HG03039 (cell line): ENCODE results near the gene ZNF213.

Experiments
- ATAC-seq: cut with Tn5 transposase; IDR thresholded peaks from one replicate; pipeline ENCODE4 v1.9.1; 2021; ENCODE audit warnings: mild to moderate bottlenecking, moderate library complexity; ENCODE audit not compliant: unreplicated experiment

ZNF213 gene

GRCh38 chr16:3099732-3100499, 34.9 kb upstream of the ZNF213 start:
- ATAC-seq, result peak; percentile 52

- ATAC-seq, result no peak
Observed at GRCh38 chr16:3101018-3101840, 33.6 kb upstream of the ZNF213 start.

- no peak for ATAC-seq
Observed at GRCh38 chr16:3101841-3102470, 32.9 kb upstream of the ZNF213 start.

GRCh38 chr16:3106205-3106928, 28.5 kb upstream of the ZNF213 start:
- ATAC-seq, result peak; percentile 78

GRCh38 chr16:3112058-3112880, 22.6 kb upstream of the ZNF213 start, which contains the start of gene ZNF205:
TSS of gene ZNF205 (plus strand) at chr16:3112586. CDS start at chr16:3113431, 845 bp downstream.
- ATAC-seq, result no peak

GRCh38 chr16:3112881-3113574, 21.8 kb upstream of the ZNF213 start:
- ATAC-seq, result no peak

- ATAC-seq, result no peak
Observed at GRCh38 chr16:3113765-3114479, 20.9 kb upstream of the ZNF213 start.

GRCh38 chr16:3115003-3115402, 19.8 kb upstream of the ZNF213 start:
- no peak for ATAC-seq

- ATAC-seq, result no peak
Observed at GRCh38 chr16:3115561-3115960, 19.3 kb upstream of the ZNF213 start.

- ATAC-seq, result no peak
Observed at GRCh38 chr16:3118204-3118790, 16.5 kb upstream of the ZNF213 start.

GRCh38 chr16:3118846-3119245, 16.0 kb upstream of the ZNF213 start:
- ATAC-seq, result no peak

GRCh38 chr16:3119286-3119685, 15.5 kb upstream of the ZNF213 start:
- no peak for ATAC-seq

GRCh38 chr16:3119701-3120408, 15.0 kb upstream of the ZNF213 start:
- ATAC-seq, result no peak

- no peak for ATAC-seq
Observed at GRCh38 chr16:3120435-3120834, 14.4 kb upstream of the ZNF213 start.

- no peak for ATAC-seq
Observed at GRCh38 chr16:3121851-3122467, 12.9 kb upstream of the ZNF213 start.

- no peak for ATAC-seq
Observed at GRCh38 chr16:3122926-3123570, 11.8 kb upstream of the ZNF213 start.
